ENCODE data around the gene CELA2B. TPM values are rescaled to one million over a fixed set of nuclear protein-coding genes. Genes with fewer than 3 reads are reported as not detected.
"Not testable (repeated sequence)": the region's sequence is repeated elsewhere in the genome, so short reads cannot be mapped to it uniquely, and the experiment has no call there.

CELA2B gene
- total RNA-seq, 3 donors from 2014 or later = not detected

GRCh38 chr1:15509586-15509985, 33.7 kb downstream of the CELA2B start:
- intact Hi-C loops (cut with DNase I, micrococcal nuclease) = no loop called here
- no peak for DNase-seq
- TF ChIP-seq CTCF (IDR thresholded peaks at IDR 0.05) = no peak

GRCh38 chr1:15510611-15511405, 34.9 kb downstream of the CELA2B start:
- Histone ChIP-seq H3K4me3 (no peak overlapping the region), H3K4me1 (ENCODE audit: low read depth) (no peaks in the 10 kb centered on the region), H3K36me3 (ENCODE audit: low read depth) (no peaks in the 10 kb centered on the region), H3K9me3 (no peaks in the 10 kb centered on the region)
- intact Hi-C loops (cut with DNase I, micrococcal nuclease) = no loop called here
- DNase-seq (no peak), ATAC-seq (peak; percentile 43)
- TF ChIP-seq CTCF (IDR thresholded peaks at IDR 0.05) = no peak

More at GRCh38 chr1:15509586-15509985, 33.7 kb downstream of the CELA2B start:
- Histone ChIP-seq H3K9me3 (no peaks in the 10 kb centered on the region), H3K4me3 (no peak overlapping the region), H3K4me1 (ENCODE audit: low read depth) (no peaks in the 10 kb centered on the region), H3K36me3 (ENCODE audit: low read depth) (no peaks in the 10 kb centered on the region)
- ATAC-seq = no peak

GRCh38 chr1:15513192-15513591, 37.3 kb downstream of the CELA2B start:
- Histone ChIP-seq H3K36me3 (ENCODE audit: low read depth) (no peaks in the 10 kb centered on the region), H3K9me3 (no peaks in the 10 kb centered on the region), H3K4me3 (no peak overlapping the region), H3K4me1 (ENCODE audit: low read depth) (no peaks in the 10 kb centered on the region)
- intact Hi-C loops (cut with DNase I, micrococcal nuclease) = no loop called here
- ATAC-seq = no peak
- DNase-seq = no peak
- TF ChIP-seq CTCF (IDR thresholded peaks at IDR 0.05) = no peak

- H3K4me1 ChIP-seq (ENCODE audit: low read depth) = no peaks in the 10 kb centered on the region
- no peaks in the 10 kb centered on the region for H3K9me3 ChIP-seq
- H3K36me3 ChIP-seq (ENCODE audit: low read depth) = no peaks in the 10 kb centered on the region
- no peak for ATAC-seq
- intact Hi-C loops (cut with DNase I, micrococcal nuclease) = no loop called here
- DNase-seq = no peak
- TF ChIP-seq CTCF (IDR thresholded peaks at IDR 0.05) = no peak
- H3K4me3 ChIP-seq = no peak overlapping the region
Measured at GRCh38 chr1:15513919-15514318, 38.0 kb downstream of the CELA2B start.

- DNase-seq; intact Hi-C loops (cut with DNase I, micrococcal nuclease); H3K9me3 ChIP-seq; H3K36me3 ChIP-seq (ENCODE audit: low read depth); ATAC-seq; H3K4me3 ChIP-seq; H3K4me1 ChIP-seq (ENCODE audit: low read depth): not testable (repeated sequence)
Measured at GRCh38 chr1:15514557-15514956, 38.7 kb downstream of the CELA2B start.

- no peak for TF ChIP-seq CTCF (IDR thresholded peaks at IDR 0.05)
- no peaks in the 10 kb centered on the region for H3K9me3 ChIP-seq
- H3K4me3 ChIP-seq = no peak overlapping the region
- no peaks in the 10 kb centered on the region for H3K36me3 ChIP-seq (ENCODE audit: low read depth)
- intact Hi-C loops (cut with DNase I, micrococcal nuclease) = no loop called here
- DNase-seq (no peak), ATAC-seq (no peak)
- H3K4me1 ChIP-seq (ENCODE audit: low read depth) = no peaks in the 10 kb centered on the region
Measured at GRCh38 chr1:15515022-15515663, 39.2 kb downstream of the CELA2B start.
